Stromal cell of bone marrow (primary cell): ENCODE measurements around the gene ADAMTSL4.
"Not testable (repeated sequence)": the region's sequence is repeated elsewhere in the genome, so short reads cannot be mapped to it uniquely, and the experiment has no call there.

Experiments used
- DNase-seq: peaks from one replicate; pipeline ENCODE4 v3.0.0-alpha.2; 2012; ENCODE audit warnings: low read depth

The ADAMTSL4 gene

DNA sequence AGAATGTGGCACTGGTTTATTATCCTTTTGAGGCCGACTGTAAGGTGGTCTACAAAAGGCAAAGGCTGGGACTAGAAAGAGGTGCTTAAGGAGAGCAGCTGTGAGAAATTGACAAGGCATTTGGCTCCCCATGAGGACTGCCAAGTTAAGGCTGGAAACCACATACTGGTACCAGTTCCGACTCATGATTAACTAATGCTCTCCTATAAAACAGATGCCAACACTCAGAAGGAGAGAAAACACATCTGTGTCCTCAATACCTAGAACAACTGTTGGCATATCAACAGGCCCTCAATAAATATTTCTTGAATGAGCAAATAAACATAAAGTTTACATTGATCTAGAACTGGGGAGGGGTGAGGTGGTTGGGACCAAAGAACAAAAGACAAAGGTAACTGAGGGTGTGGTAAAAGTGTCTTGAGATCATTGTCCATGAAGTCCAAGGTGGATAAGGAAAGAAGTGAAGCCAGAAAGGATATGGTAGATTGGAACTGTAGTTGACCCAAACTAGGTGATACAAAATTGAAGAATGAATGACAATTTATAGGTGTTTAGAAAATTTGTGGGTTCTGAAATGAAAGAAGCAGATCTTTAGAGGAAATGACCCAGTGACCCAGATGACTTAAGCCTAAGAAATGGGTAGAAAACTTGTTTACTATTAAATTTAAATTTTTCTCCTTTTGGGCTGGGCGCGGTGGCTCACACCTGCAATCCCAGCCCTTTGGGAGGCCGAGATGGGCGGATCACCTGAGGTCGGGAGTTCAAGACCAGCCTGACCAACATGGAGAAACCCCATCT is 47.1 kb downstream of the ADAMTSL4 start:
- no peak for DNase-seq

DNA sequence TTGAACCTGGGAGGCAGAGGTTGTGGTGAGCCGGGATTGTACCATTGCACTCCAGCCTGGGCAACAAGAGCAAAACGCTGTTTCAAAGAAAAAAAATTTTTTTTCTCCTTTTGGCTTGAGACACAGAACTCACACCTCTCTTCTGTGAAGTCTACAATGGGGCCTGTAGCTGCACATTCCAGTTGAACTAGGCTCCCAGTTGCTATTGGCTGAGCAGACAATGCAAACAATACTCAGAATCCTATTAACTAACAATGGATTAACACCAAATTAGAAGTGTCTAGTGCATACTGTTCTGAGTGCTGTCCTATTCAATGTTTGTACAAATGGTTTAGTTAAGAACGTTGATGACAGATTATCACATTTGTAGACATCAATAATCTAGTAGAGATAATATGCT is 47.8 kb downstream of the ADAMTSL4 start:
- DNase-seq = no peak

DNA sequence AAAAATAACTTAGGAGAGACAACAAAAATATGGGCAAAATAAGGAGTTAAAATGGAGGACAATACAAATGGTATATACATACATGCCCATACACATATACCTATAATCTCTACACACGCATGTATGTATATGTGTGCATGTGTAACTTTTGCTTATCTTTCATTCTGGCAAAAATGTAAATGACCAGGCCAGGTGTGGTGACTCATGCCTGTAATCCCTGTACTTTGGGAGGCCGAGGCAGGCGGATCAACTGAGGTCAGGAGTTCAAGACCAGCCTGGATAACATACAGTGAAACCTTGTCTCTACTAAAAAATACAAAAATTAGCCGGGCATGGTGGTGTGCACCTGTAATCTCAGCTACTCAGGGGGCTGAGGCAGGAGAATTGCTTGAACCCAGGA is 49.1 kb downstream of the ADAMTSL4 start:
- DNase-seq = not testable (repeated sequence)

DNA sequence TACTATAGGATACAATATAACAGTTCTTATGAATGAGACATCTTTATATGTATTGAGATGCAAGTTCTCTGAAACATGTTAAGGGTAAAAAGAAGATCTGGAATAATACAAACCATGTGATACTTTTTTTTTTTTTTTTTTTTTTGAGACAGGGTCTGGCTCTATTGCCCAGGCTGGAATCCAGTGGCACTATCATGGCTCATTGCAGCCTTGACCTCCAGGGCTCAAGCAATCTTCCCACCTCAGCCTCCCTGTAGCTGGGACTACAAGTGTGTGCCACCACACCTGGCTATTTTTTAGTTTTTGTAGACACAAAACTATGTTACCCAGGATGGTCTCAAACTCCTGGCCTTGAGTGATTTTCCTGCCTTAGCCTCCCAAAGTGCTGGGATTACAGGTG is 52.3 kb downstream of the ADAMTSL4 start:
- no peak for DNase-seq

DNA sequence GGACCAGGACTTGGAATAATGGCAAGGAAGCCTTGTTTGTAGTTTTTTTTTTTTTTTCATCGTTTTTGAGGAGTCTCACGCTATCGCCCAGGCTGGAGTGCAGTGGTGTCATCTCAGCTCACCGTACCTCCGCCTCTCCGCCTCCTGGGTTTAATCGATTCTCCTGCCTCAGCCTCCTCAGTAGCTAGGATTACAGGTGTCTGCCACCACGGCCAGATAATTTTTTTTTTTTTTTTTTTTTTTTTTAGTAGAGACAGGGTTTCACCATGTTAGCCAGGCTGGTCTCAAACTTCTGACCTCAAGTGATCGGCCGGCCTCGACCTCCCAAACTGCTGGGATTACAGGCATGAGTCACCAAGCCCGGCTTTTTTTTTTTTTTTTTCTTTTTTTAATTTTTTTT is 53.2 kb downstream of the ADAMTSL4 start:
- not testable (repeated sequence) for DNase-seq

DNA sequence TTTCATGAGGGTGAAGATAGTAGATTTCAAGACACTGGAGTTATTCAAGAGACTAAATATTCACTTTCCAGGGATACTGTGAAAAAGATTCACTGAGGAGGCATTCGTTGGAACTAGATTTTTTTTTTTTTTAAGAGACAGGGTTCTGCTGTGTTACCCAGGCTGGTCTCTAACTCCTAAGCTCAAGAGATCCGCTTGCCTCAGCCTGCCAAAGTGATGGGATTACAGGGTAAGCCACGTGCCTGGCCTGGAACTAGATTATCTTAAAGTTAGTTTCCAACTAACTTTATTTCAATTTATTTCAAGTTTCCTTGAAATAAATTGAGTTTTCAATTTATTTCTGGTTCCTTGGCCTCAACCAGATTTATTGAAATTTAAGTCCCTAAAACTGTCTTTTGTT is 54.5 kb downstream of the ADAMTSL4 start:
- no peak for DNase-seq

DNA sequence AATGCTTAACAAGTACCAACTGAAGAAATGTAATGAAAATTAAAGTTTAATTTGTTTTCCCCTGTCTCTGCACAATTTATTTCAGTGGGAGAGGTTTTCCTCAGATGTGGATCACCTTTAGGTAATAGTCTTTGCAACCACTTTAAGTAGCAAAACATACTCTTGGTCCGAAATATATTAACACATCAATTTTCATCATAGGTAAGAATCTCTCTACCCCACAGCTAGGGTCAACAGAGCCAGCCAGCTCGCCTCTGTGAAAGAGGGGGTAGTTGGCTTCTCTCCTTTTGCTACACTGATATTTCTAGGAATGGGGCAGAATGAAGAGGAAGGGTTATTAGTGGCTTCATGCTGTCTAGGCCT is 55.0 kb downstream of the ADAMTSL4 start:
- no peak for DNase-seq

DNA sequence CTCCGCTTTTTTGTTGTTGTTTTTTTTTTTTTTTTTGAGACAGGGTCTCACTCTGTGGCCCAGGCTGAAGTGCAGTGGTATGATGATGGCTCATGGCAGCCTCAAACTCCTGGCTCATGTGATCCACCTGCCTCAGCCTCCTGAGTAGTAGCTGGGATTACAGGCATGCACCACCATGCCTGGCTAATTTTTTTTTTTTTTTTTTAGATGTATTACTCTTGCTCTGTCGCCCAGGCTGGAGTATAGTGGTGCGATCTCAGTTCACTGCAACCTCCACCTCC is 56.2 kb downstream of the ADAMTSL4 start:
- DNase-seq = not testable (repeated sequence)

DNA sequence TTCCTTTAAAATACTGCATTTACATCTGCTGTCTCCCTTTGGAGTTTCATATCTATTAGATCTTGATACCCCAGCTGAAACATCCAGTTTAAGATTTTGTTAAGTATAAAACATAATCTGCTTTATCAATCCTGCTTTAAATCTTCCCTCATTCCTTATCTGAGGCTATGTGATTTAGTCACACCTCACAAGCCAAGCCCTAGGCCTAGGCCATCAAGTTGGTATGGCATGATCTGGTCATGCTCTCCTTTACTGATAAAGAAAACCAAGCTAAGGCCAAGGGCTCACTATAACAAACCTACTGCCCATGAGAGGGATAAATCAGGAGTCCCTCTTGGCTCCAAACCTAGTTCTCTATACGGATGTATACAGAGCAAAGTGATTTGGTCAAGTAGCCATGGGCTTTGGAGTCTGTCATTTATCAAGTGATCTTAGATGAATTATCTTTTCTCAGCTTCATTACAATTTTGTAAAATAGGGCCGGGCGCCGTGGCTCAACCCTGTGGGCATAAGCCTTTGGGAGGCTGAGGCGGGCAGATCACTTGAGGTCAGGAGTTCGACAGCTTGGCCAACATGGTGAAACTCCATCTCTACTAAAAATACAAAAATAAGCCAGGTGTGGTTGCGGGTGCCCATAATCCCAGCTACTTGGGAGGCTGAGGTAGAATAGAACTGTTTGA is 57.4 kb downstream of the ADAMTSL4 start:
- no peak for DNase-seq

DNA sequence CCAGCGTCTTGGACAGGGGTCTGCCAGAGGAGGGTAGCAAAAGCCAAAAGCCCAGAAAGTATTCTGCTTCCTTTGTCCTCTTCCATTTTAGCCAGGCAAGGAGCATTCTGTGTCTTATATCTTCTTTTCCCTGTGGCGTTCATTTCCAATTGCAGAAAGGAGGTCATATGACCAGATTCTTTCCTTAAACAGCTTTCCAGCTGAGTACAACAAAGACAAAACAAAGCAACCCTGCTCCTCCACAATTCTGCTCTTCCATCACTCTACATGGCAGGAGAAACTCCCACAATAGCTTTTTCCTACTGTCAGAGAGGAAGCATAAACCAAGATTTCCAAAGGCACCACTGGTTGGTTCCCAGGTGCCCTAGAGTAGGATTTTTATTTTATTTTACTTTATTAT is 60.5 kb downstream of the ADAMTSL4 start:
- no peak for DNase-seq
